VCaP (cell line): ENCODE data around the gene NID1.

Experiments
- H3K27ac ChIP-seq: fragments of 450-650 bp; 2 replicates; pipeline ENCODE4 v1.5.1; 2017
- CTCF ChIP-seq: fragments of 450-650 bp; conservative IDR thresholded peaks from 2 replicates; pipeline ENCODE4 v1.5.1; 2017; ENCODE audit warnings: mild to moderate bottlenecking, moderate library complexity

The NID1 gene

GRCh38 chr1:235992868-235993267, 72.0 kb downstream of the NID1 start:
- no peak overlapping the region for H3K27ac ChIP-seq

GRCh38 chr1:235992346-235992745, 72.5 kb downstream of the NID1 start:
- TF ChIP-seq CTCF, result no peak
- no peak overlapping the region for H3K27ac ChIP-seq

More at GRCh38 chr1:235992868-235993267, 72.0 kb downstream of the NID1 start:
- TF ChIP-seq CTCF, result no peak

GRCh38 chr1:235990330-235990795, 74.5 kb downstream of the NID1 start:
- no peak for TF ChIP-seq CTCF
- no peak overlapping the region for H3K27ac ChIP-seq

- no peak overlapping the region for H3K27ac ChIP-seq
- no peak for TF ChIP-seq CTCF
Observed at GRCh38 chr1:235989105-235989504, 75.8 kb downstream of the NID1 start.

GRCh38 chr1:235986869-235987268, 78.0 kb downstream of the NID1 start:
- TF ChIP-seq CTCF, result no peak
- peak overlapping the region; percentile 25; the same call in 1 of the 2 replicates for H3K27ac ChIP-seq

- no peak for TF ChIP-seq CTCF
- H3K27ac ChIP-seq, result no peak overlapping the region
Observed at GRCh38 chr1:235984041-235984825, 80.7 kb downstream of the NID1 start.

- no peak overlapping the region for H3K27ac ChIP-seq
- no peak for TF ChIP-seq CTCF
Observed at GRCh38 chr1:235980976-235981375, 83.9 kb downstream of the NID1 start.
